Spleen (tissue), 7 donors: ENCODE data around the gene SMC6.

ENCODE experiments used
- POLR2A ChIP-seq, 3 donors: fragments of 450-650 bp; IDR thresholded peaks; one replicate each; pipeline ENCODE4 v1.5.1; 2017; ENCODE audit warnings: antibody characterized with exemption in 3 of 3, mild to moderate bottlenecking in 1 of 3
- POLR2AphosphoS5 ChIP-seq, 3 donors: sonication (generic); formaldehyde crosslinking; IDR thresholded peaks; one replicate each; pipeline ENCODE4 v1.5.1; 2017; ENCODE audit warnings: antibody characterized with exemption in 3 of 3
- TF ChIP-seq, protein P1 (sequence below), 11 experiments: fragments of 200-600 bp in 7 of 11; fragments of 450-650 bp in 4 of 11; sonication (generic) in 4 of 11; IDR thresholded peaks in 8 of 11; conservative IDR thresholded peaks in 3 of 11; 1 replicate in 7 of 11; 2 replicates in 4 of 11; pipeline versions ENCODE4 v1.4.0 to v1.8.0; 2016 to 2021; ENCODE audit warnings: antibody characterized with exemption in 11 of 11, inconsistent platforms in 4 of 11, mild to moderate bottlenecking in 1 of 11
- donor health status: DM: no; HTN: no; CAD: no; lungs with moderate emphysema.
- donor health status: DM: no; HTN: no; CAD: no.
- donor health status: DM: no; HTN: no; CAD: no.

DNA sequence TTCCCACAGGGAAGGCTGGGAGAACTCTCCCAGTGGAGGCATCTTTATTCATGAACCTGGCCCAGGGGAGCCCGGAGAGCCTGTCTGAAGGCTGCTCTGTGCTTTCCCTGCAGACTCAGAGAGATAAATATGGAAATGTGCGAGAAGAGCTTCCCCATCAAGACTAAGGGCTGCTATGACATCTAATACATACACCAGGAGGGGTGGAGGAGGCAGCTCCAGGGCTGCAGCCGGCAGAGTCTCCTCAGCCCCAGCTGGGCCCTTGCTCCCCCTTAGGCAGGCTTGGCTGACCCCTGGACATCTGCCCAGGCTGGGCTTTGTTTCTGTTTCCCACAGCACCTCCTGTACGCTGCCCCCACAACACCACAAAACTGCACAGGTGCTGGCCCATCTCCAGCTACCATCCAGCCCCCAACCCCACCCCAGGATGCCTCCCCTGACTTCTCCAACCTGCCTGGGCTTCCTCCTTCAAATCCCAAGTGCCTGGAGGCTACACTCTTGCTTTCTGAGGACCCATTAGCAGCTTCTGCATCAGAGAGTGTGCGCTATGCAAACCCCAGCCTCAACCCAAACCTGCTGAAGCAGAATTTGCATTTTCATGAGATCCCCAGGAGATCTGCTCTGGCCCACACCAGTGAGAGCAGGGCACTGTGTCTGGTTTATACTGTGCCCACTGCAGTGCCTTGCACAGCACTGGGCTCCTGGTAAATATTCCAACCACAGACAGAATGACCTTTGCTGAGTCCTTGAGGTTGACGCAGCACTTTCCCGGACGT is 116.3 kb downstream of the SMC6 start:
- TF ChIP-seq, protein P1, sequence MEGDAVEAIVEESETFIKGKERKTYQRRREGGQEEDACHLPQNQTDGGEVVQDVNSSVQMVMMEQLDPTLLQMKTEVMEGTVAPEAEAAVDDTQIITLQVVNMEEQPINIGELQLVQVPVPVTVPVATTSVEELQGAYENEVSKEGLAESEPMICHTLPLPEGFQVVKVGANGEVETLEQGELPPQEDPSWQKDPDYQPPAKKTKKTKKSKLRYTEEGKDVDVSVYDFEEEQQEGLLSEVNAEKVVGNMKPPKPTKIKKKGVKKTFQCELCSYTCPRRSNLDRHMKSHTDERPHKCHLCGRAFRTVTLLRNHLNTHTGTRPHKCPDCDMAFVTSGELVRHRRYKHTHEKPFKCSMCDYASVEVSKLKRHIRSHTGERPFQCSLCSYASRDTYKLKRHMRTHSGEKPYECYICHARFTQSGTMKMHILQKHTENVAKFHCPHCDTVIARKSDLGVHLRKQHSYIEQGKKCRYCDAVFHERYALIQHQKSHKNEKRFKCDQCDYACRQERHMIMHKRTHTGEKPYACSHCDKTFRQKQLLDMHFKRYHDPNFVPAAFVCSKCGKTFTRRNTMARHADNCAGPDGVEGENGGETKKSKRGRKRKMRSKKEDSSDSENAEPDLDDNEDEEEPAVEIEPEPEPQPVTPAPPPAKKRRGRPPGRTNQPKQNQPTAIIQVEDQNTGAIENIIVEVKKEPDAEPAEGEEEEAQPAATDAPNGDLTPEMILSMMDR (IDR thresholded peaks at IDR 0.05 in 8 of 11, conservative IDR thresholded peaks at IDR 0.05 in 3 of 11), result no peak
- TF ChIP-seq POLR2AphosphoS5 (IDR thresholded peaks at IDR 0.05), result no peak
- no peak for TF ChIP-seq POLR2A (IDR thresholded peaks at IDR 0.05)
